GM20431 (cell line): ENCODE results near the gene CTBS.

Source experiments
- in situ Hi-C: fragments of 300-500 bp; cut with MseI, MboI; formaldehyde crosslinking; loops from one replicate; pipeline ENCODE4 v1.15.0; 2020; ENCODE audit warnings: low sequenced_read_pairs; ENCODE audit not compliant: unreplicated experiment

CTBS gene

GRCh38 chr1:84587099-84587498, 12.9 kb upstream of the CTBS start:
- in situ Hi-C loops: no loop called here

- in situ Hi-C loops: no loop called here
These were observed 11.6 kb upstream of the CTBS start for GRCh38 chr1:84585803-84586202.

- in situ Hi-C loops: no loop called here
These were observed 9.9 kb upstream of the CTBS start for GRCh38 chr1:84584126-84584525.

- in situ Hi-C loops: no loop called here
These were observed 9.4 kb upstream of the CTBS start for GRCh38 chr1:84583648-84584047.

- in situ Hi-C loops: no loop called here
These were observed 8.8 kb upstream of the CTBS start for GRCh38 chr1:84582802-84583587.

GRCh38 chr1:84581648-84582047, 7.4 kb upstream of the CTBS start:
- in situ Hi-C loops: no loop called here

GRCh38 chr1:84574936-84575335, 696 bp upstream of the CTBS start:
- in situ Hi-C loops: no loop called here

GRCh38 chr1:84573481-84573966, 716 bp downstream of the CTBS start:
- in situ Hi-C loops: no loop called here

- in situ Hi-C loops: no loop called here
These were observed 3.1 kb downstream of the CTBS start for GRCh38 chr1:84571150-84571535.

GRCh38 chr1:84570436-84571149, 3.6 kb downstream of the CTBS start:
- in situ Hi-C loops: no loop called here

- in situ Hi-C loops: no loop called here
These were observed 5.0 kb downstream of the CTBS start for GRCh38 chr1:84569216-84569615.

- in situ Hi-C loops: no loop called here
These were observed 23.4 kb downstream of the CTBS start for GRCh38 chr1:84550826-84551225.

- in situ Hi-C loops: no loop called here
These were observed 32.6 kb downstream of the CTBS start for GRCh38 chr1:84541679-84542078.

- in situ Hi-C loops: no loop called here
These were observed 33.5 kb downstream of the CTBS start for GRCh38 chr1:84540759-84541158.

- in situ Hi-C loops: no loop called here
These were observed 34.3 kb downstream of the CTBS start for GRCh38 chr1:84539972-84540371.

- in situ Hi-C loops: no loop called here
These were observed 35.6 kb downstream of the CTBS start for GRCh38 chr1:84538599-84538998.

GRCh38 chr1:84525779-84526178, 48.5 kb downstream of the CTBS start:
- in situ Hi-C loops: no loop called here

- in situ Hi-C loops: no loop called here
These were observed 49.6 kb downstream of the CTBS start for GRCh38 chr1:84524590-84524989.

- in situ Hi-C loops: no loop called here
These were observed 63.6 kb downstream of the CTBS start for GRCh38 chr1:84510668-84511067.

GRCh38 chr1:84510165-84510564, 64.1 kb downstream of the CTBS start:
- in situ Hi-C loops: no loop called here

- in situ Hi-C loops: no loop called here
These were observed 65.2 kb downstream of the CTBS start for GRCh38 chr1:84509029-84509428.
